Neuronal stem cell (in vitro differentiated cells): ENCODE measurements around the gene GTF2H1.

Source experiments
- DNase-seq: peaks from one replicate; pipeline ENCODE4 v3.0.0-alpha.2; 2013; ENCODE audit warnings: low spot score
- H2AFZ ChIP-seq: one replicate; pipeline ENCODE4 v1.6.1; 2013; ENCODE audit warnings: mild to moderate bottlenecking, low read length, inconsistent platforms
- H2AK5ac ChIP-seq: 2 replicates; pipeline ENCODE4 v1.6.1; 2013; ENCODE audit warnings: low read depth, mild to moderate bottlenecking, inconsistent platforms, low read length, moderate library complexity, mixed read lengths
- H2BK120ac ChIP-seq: 2 replicates; pipeline ENCODE4 v1.6.1; 2013; ENCODE audit warnings: low read depth, mild to moderate bottlenecking, inconsistent platforms, low read length, moderate library complexity, mixed read lengths
- H2BK12ac ChIP-seq: one replicate; pipeline ENCODE4 v1.6.1; 2013; ENCODE audit warnings: low read length, inconsistent platforms
- H2BK15ac ChIP-seq: 2 replicates; pipeline ENCODE4 v1.6.1; 2013; ENCODE audit warnings: mild to moderate bottlenecking, low read length, inconsistent platforms, mixed read lengths
- H2BK5ac ChIP-seq: one replicate; pipeline ENCODE4 v1.6.1; 2013; ENCODE audit warnings: inconsistent platforms, mild to moderate bottlenecking, low read length, moderate library complexity
- H3K14ac ChIP-seq: one replicate; pipeline ENCODE4 v1.6.1; 2013; ENCODE audit warnings: low read length, inconsistent platforms
- H3K18ac ChIP-seq: 2 replicates; pipeline ENCODE4 v1.6.1; 2013; ENCODE audit warnings: low read length, inconsistent platforms
- H3K23ac ChIP-seq: 2 replicates; pipeline ENCODE4 v1.6.1; 2013; ENCODE audit warnings: low read depth, mild to moderate bottlenecking, mixed read lengths, low read length, inconsistent platforms; ENCODE audit not compliant: poor library complexity
- H3K27ac ChIP-seq: replicated peaks from 3 replicates; pipeline ENCODE4 v1.5.1; 2013; ENCODE audit warnings: low read length, inconsistent platforms
- H3K27me3 ChIP-seq, 3 experiments: 2 replicates each; pipeline ENCODE4 v1.6.1; 2013; ENCODE audit warnings: low read length in 3 of 3, mild to moderate bottlenecking in 2 of 3, inconsistent platforms in 1 of 3, low read depth in 1 of 3, mixed read lengths in 1 of 3, moderate library complexity in 1 of 3; ENCODE audit not compliant: control insufficient read depth in 3 of 3, insufficient read depth in 3 of 3
- H3K36me3 ChIP-seq, 2 donors: replicated peaks in 1 of 2; 2 replicates each; pipeline ENCODE4 v1.6.1; 2013; ENCODE audit warnings: low read length in 2 of 2; ENCODE audit not compliant: control insufficient read depth in 2 of 2, insufficient read depth in 2 of 2
- H3K4ac ChIP-seq: 2 replicates; pipeline ENCODE4 v1.6.1; 2013; ENCODE audit warnings: inconsistent platforms, mild to moderate bottlenecking, low read length, moderate library complexity
- H3K4me1 ChIP-seq, 2 donors: 1 replicate in 1 of 2; 2 replicates in 1 of 2; pipeline ENCODE4 v1.6.1; 2013; ENCODE audit warnings: low read length in 2 of 2, low read depth in 1 of 2; ENCODE audit not compliant: control insufficient read depth in 2 of 2, insufficient read depth in 1 of 2
- H3K4me2 ChIP-seq: one replicate; pipeline ENCODE4 v1.6.1; 2013; ENCODE audit warnings: mild to moderate bottlenecking, low read length, inconsistent platforms; ENCODE audit not compliant: insufficient read depth, poor library complexity, severe bottlenecking
- H3K4me3 ChIP-seq, 2 donors: 2 replicates each; pipeline ENCODE4 v1.5.1; 2013; ENCODE audit warnings: low read length in 2 of 2, mild to moderate bottlenecking in 2 of 2, inconsistent platforms in 1 of 2, moderate library complexity in 1 of 2
- H3K79me1 ChIP-seq: one replicate; pipeline ENCODE4 v1.6.1; 2013; ENCODE audit warnings: low read depth, mild to moderate bottlenecking, inconsistent platforms, low read length, moderate library complexity
- H3K9ac ChIP-seq: one replicate; pipeline ENCODE4 v1.6.1; 2013; ENCODE audit warnings: mild to moderate bottlenecking, low read depth, low read length, inconsistent platforms; ENCODE audit not compliant: poor library complexity
- H3K9me3 ChIP-seq, 2 donors: replicated peaks in 1 of 2; 2 replicates each; pipeline versions ENCODE3 to v1.6.1; 2013; ENCODE audit warnings: low read length in 2 of 2, mild to moderate bottlenecking in 2 of 2, inconsistent platforms in 1 of 2, low read depth in 1 of 2, mixed read lengths in 1 of 2, moderate library complexity in 1 of 2; ENCODE audit not compliant: control insufficient read depth in 2 of 2, insufficient read depth in 1 of 2
- H4K8ac ChIP-seq: one replicate; pipeline ENCODE4 v1.6.1; 2013; ENCODE audit warnings: low read depth, mild to moderate bottlenecking, inconsistent platforms, low read length, moderate library complexity
- H4K91ac ChIP-seq: one replicate; pipeline ENCODE4 v1.6.1; 2013; ENCODE audit warnings: low read length, low read depth, mild to moderate bottlenecking, inconsistent platforms; ENCODE audit not compliant: poor library complexity
- WGBS, 2 donors: extraction: QIAGEN DNeasy Blood & Tissue Kit; methylation state at CpG; one replicate each; pipeline ENCODE4 v1.1.7; 2013; ENCODE audit warnings: missing lambda C conversion rate in 2 of 2, mixed read lengths in 1 of 2; ENCODE audit not compliant: insufficient read length in 2 of 2, insufficient replicate concordance in 1 of 2; ENCODE audit errors: extremely low coverage in 2 of 2; 5-methylcytosine and 5-hydroxymethylcytosine counted together

The GTF2H1 gene

GRCh38 chr11:18392434-18393321 is 70.3 kb downstream of the GTF2H1 start:
- Histone ChIP-seq H3K23ac (no peak overlapping the region), H2AFZ (no peak overlapping the region), H2BK5ac (no peak overlapping the region), H3K27ac (no peak overlapping the region), H3K9me3 (no peaks in the 10 kb centered on the region), H3K4ac (no peak overlapping the region), H2BK15ac (peak overlapping the region; percentile 79), H2AK5ac (no peak overlapping the region), H3K9ac (no peak overlapping the region), H2BK12ac (no peak overlapping the region), H3K14ac (no peak overlapping the region), H3K27me3 (peaks cover 0 to 14% (median 0%) of the 10 kb centered on the region in 3 experiments), H3K4me2 (no peak overlapping the region), H4K91ac (no peak overlapping the region), H3K18ac (no peak overlapping the region), H3K4me3 (no peak overlapping the region), H3K79me1 (no peaks in the 10 kb centered on the region), H4K8ac (no peak overlapping the region), H2BK120ac (no peak overlapping the region), H3K4me1 (peaks cover 3 to 4% of the 10 kb centered on the region in 2 donors), H3K36me3 (peaks cover 0 to 10% of the 10 kb centered on the region in 2 donors)
- no CpG with 5 or more reads among the region's 4 CpGs for WGBS, 2 donors
- no peak for DNase-seq

GRCh38 chr11:18393581-18394274 is 71.4 kb downstream of the GTF2H1 start:
- Histone ChIP-seq H2AK5ac (no peak overlapping the region), H4K8ac (peak overlapping the region; percentile 72), H2AFZ (peak overlapping the region; percentile 79), H3K36me3 (peaks cover 4 to 20% of the 10 kb centered on the region in 2 donors), H2BK5ac (no peak overlapping the region), H3K27ac (no peak overlapping the region), H3K9ac (no peak overlapping the region), H3K79me1 (no peaks in the 10 kb centered on the region), H2BK15ac (no peak overlapping the region), H3K4me2 (no peak overlapping the region), H3K23ac (peak overlapping the region; percentile 100), H3K18ac (no peak overlapping the region), H3K9me3 (no peaks in the 10 kb centered on the region), H2BK120ac (no peak overlapping the region), H4K91ac (no peak overlapping the region), H2BK12ac (no peak overlapping the region), H3K4me1 (peaks cover 3 to 4% of the 10 kb centered on the region in 2 donors), H3K4me3 (peak overlapping the region in 1 of 2 donors; percentile 71), H3K4ac (no peak overlapping the region), H3K14ac (no peak overlapping the region), H3K27me3 (peaks cover 0 to 14% (median 0%) of the 10 kb centered on the region in 3 experiments)
- no CpG with 5 or more reads among the region's 22 CpGs for WGBS, 2 donors
- DNase-seq, result no peak

DNA sequence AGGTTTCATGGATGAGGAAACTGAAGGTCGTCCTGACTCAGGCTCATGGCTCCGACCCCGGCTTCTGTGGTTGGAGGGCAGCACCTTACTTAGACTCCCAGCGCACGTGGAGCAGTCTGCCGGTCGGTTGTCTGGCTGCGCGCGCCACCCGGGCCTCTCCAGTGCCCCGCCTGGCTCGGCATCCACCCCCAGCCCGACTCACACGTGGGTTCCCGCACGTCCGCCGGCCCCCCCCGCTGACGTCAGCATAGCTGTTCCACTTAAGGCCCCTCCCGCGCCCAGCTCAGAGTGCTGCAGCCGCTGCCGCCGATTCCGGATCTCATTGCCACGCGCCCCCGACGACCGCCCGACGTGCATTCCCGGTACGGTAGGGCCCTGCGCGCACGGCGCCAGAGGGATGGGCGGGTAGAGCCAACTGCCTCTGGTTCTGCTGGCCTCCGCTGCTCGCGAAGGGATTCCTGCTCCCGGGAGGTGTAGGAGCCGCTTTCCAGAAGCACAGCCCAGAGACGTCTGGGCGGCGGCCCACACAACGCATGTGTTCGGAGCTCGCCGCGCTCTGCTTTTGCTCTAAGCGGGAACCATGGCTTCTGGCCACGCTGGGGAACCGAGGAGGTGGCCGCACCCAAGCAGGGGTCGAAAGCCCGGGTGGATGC is 72.0 kb downstream of the GTF2H1 start, which contains the start of gene LDHA:
Gene LDHA, plus strand, starts transcription at position 289 of the 653 bp plus-strand sequence. CDS start 2,280 bp downstream, outside the sequence.
- Histone ChIP-seq H2AK5ac (peak within 1 kb of the TSS; percentile 88), H2AFZ (peak within 1 kb of the TSS; percentile 79), H3K27ac (peak within 1 kb of the TSS; percentile 93), H3K4me2 (peak within 1 kb of the TSS; percentile 52), H3K4ac (peak within 1 kb of the TSS; percentile 43), H2BK12ac (peak within 1 kb of the TSS; percentile 46), H3K79me1 (no peaks in the 10 kb centered on the region), H3K27me3 (peaks cover 0 to 14% (median 0%) of the 10 kb centered on the region in 3 experiments), H2BK5ac (peak within 1 kb of the TSS; percentile 71), H3K4me3 (peak within 1 kb of the TSS; percentile 71 to 79), H2BK120ac (peak within 1 kb of the TSS; percentile 99), H4K91ac (peak within 1 kb of the TSS; percentile 26), H4K8ac (peak within 1 kb of the TSS; percentile 72), H3K9ac (peak within 1 kb of the TSS; percentile 80), H3K14ac (peak within 1 kb of the TSS; percentile 77), H3K18ac (peak within 1 kb of the TSS; percentile 97), H3K36me3 (peaks cover 4 to 26% of the 10 kb centered on the region in 2 donors), H3K4me1 (peaks cover 3 to 4% of the 10 kb centered on the region in 2 donors), H2BK15ac (peak within 1 kb of the TSS; percentile 2), H3K23ac (peak within 1 kb of the TSS; percentile 100), H3K9me3 (no peaks in the 10 kb centered on the region)
- no CpG with 5 or more reads among the region's 60 CpGs for WGBS, 2 donors
- DNase-seq, result peak; percentile 39
